HG03097 (cell line): ENCODE results near the gene CLASP1.
"Not testable (repeated sequence)": the region's sequence is repeated elsewhere in the genome, so short reads cannot be mapped to it uniquely, and the experiment has no call there.

Experiments used
- ATAC-seq: cut with Tn5 transposase; IDR thresholded peaks from one replicate; pipeline ENCODE4 v1.9.1; 2021; ENCODE audit not compliant: unreplicated experiment, low FRiP score

CLASP1 gene

GRCh38 chr2:121298476-121298875, 350.8 kb downstream of the CLASP1 start:
- no peak for ATAC-seq

- ATAC-seq, result not testable (repeated sequence)
These were observed 351.4 kb downstream of the CLASP1 start for GRCh38 chr2:121297866-121298265.

- no peak for ATAC-seq
These were observed 351.9 kb downstream of the CLASP1 start for GRCh38 chr2:121297217-121297830.

- ATAC-seq, result no peak
These were observed 353.2 kb downstream of the CLASP1 start for GRCh38 chr2:121295911-121296650.

- ATAC-seq, result no peak
These were observed 354.1 kb downstream of the CLASP1 start for GRCh38 chr2:121294881-121295840.

- no peak for ATAC-seq
These were observed 355.6 kb downstream of the CLASP1 start for GRCh38 chr2:121293450-121294325.

GRCh38 chr2:121291251-121291580, 358.0 kb downstream of the CLASP1 start:
- no peak for ATAC-seq

- ATAC-seq, result no peak
These were observed 360.0 kb downstream of the CLASP1 start for GRCh38 chr2:121289271-121289670.

- no peak for ATAC-seq
These were observed 360.6 kb downstream of the CLASP1 start for GRCh38 chr2:121288454-121289231.

- ATAC-seq, result no peak
These were observed 361.3 kb downstream of the CLASP1 start for GRCh38 chr2:121287956-121288355.
